Endothelial cell of umbilical vein (primary cell): Measurements from ENCODE around the gene MAP3K7CL. TPM values are rescaled to one million over a fixed set of nuclear protein-coding genes. Genes with fewer than 3 reads are reported as not detected.

Experiments
- BruUV-seq: library from RNA; stranded (reverse); fragments of 400-500 nt; replicated peaks from 2 replicates; lab custom pipeline; 2021; lab: Mats Ljungman, UMichigan
- CTCF ChIA-PET: fragments of 300-600, 350-600 bp; sonication (Branson Sonifier 250); formaldehyde crosslinking; loops from one replicate; lab custom pipeline; 2021; ENCODE audit warnings: antibody characterized with exemption, inconsistent platforms; lab: Charles Lee
- POLR2A ChIA-PET: fragments of 300-600, 350-600 bp; sonication (Branson Sonifier 250); formaldehyde crosslinking; loops from one replicate; lab custom pipeline; 2021; ENCODE audit warnings: antibody characterized with exemption, inconsistent platforms; lab: Charles Lee
- DNase-seq: peaks from one replicate; pipeline ENCODE4 v3.0.0-alpha.2; 2011; ENCODE audit warnings: low read depth, low spot score
- FAIRE-seq: peaks from 2 replicates; lab custom pipeline; 2011; peaks lifted over from hg19 to GRCh38; lab: Jason Lieb, UNC
- H2AFZ ChIP-seq: 2 replicates; pipeline ENCODE4 v1.6.0; 2012; ENCODE audit warnings: low read depth, low read length, control low read depth, inconsistent platforms
- H3K27ac ChIP-seq: 2 replicates; pipeline ENCODE4 v1.5.1; 2011; ENCODE audit warnings: low read depth, mild to moderate bottlenecking, control low read depth, low read length, moderate library complexity; ENCODE audit not compliant: insufficient read depth
- H3K27me3 ChIP-seq, 2 experiments: 2 replicates each; pipeline versions ENCODE4 v1.6.0 to v1.6.1; 2011; ENCODE audit warnings: low read length in 2 of 2, mixed read lengths in 1 of 2; ENCODE audit not compliant: control insufficient read depth in 2 of 2, insufficient read depth in 2 of 2
- H3K36me3 ChIP-seq, 2 experiments: 2 replicates in 1 of 2; 3 replicates in 1 of 2; pipeline ENCODE4 v1.5.1; 2011; ENCODE audit warnings: low read length in 2 of 2, mild to moderate bottlenecking in 1 of 2, moderate library complexity in 1 of 2; ENCODE audit not compliant: control insufficient read depth in 2 of 2, insufficient read depth in 2 of 2; ENCODE audit errors: extremely low read depth in 1 of 2
- H3K4me1 ChIP-seq: 3 replicates; pipeline ENCODE4 v1.5.1; 2011; ENCODE audit warnings: mild to moderate bottlenecking, low read length; ENCODE audit not compliant: control insufficient read depth, insufficient read depth; ENCODE audit errors: extremely low read depth
- H3K4me2 ChIP-seq: 2 replicates; pipeline ENCODE4 v1.6.1; 2011; ENCODE audit warnings: low read length, control low read depth, mixed read lengths; ENCODE audit not compliant: insufficient read depth
- H3K4me3 ChIP-seq, 3 experiments: fragments of 200-600 bp in 1 of 3; sonication (generic), shearing (Covaris generic) in 1 of 3; replicated peaks in 1 of 3; 2 replicates each; pipeline ENCODE4 v1.5.1; 2011 to 2016; ENCODE audit warnings: control low read depth in 3 of 3, low read length in 3 of 3, mild to moderate bottlenecking in 2 of 3, inconsistent platforms in 1 of 3, low read depth in 1 of 3, moderate library complexity in 1 of 3; ENCODE audit not compliant: insufficient read depth in 1 of 3
- H3K79me2 ChIP-seq: 2 replicates; pipeline ENCODE4 v1.6.0; 2012; ENCODE audit warnings: low read length, inconsistent platforms; ENCODE audit not compliant: control insufficient read depth, insufficient read depth
- H3K9ac ChIP-seq: replicated peaks from 2 replicates; pipeline ENCODE3; 2011; ENCODE audit warnings: low read length, control low read depth; ENCODE audit not compliant: insufficient read depth; ENCODE audit errors: extremely low read depth
- H3K9me1 ChIP-seq: replicated peaks from 3 replicates; pipeline ENCODE4 v1.6.0; 2011; ENCODE audit warnings: mild to moderate bottlenecking, low read length; ENCODE audit not compliant: control insufficient read depth, insufficient read depth; ENCODE audit errors: extremely low read depth
- H3K9me3 ChIP-seq: replicated peaks from 2 replicates; pipeline ENCODE4 v1.5.1; 2012; ENCODE audit warnings: low read length, inconsistent platforms; ENCODE audit not compliant: control insufficient read depth, insufficient read depth
- H4K20me1 ChIP-seq: replicated peaks from 2 replicates; pipeline ENCODE3; 2011; ENCODE audit warnings: mild to moderate bottlenecking, low read length; ENCODE audit not compliant: control insufficient read depth, insufficient read depth; ENCODE audit errors: extremely low read depth
- CTCF ChIP-seq, 2 donors: IDR thresholded peaks; 1 replicate in 1 of 2; 2 replicates in 1 of 2; pipeline ENCODE4 v1.5.1; 2011; ENCODE audit warnings: low read length in 2 of 2, mild to moderate bottlenecking in 2 of 2, moderate library complexity in 2 of 2, control low read depth in 1 of 2, inconsistent platforms in 1 of 2, low read depth in 1 of 2; ENCODE audit not compliant: insufficient read depth in 1 of 2; ENCODE audit errors: extremely low read depth in 1 of 2
- EZH2 ChIP-seq: IDR thresholded peaks from 2 replicates; pipeline ENCODE4 v1.6.1; 2012; ENCODE audit warnings: borderline replicate concordance, low read depth, mild to moderate bottlenecking, moderate library complexity, low read length, inconsistent platforms; ENCODE audit not compliant: severe bottlenecking
- FOS ChIP-seq: IDR thresholded peaks from 2 replicates; pipeline ENCODE4 v1.6.1; 2011; ENCODE audit warnings: mild to moderate bottlenecking, low read length, moderate library complexity, borderline replicate concordance; ENCODE audit not compliant: insufficient read depth
- GATA2 ChIP-seq: IDR thresholded peaks from 2 replicates; pipeline ENCODE4 v1.7.0; 2011; ENCODE audit warnings: low read depth, mild to moderate bottlenecking, moderate library complexity, mixed read lengths, low read length; ENCODE audit not compliant: insufficient read length, insufficient read depth
- JUN ChIP-seq: IDR thresholded peaks from 2 replicates; pipeline ENCODE4 v1.6.1; 2011; ENCODE audit warnings: borderline replicate concordance, low read depth; ENCODE audit not compliant: insufficient read length, insufficient read depth
- MAX ChIP-seq: IDR thresholded peaks from 2 replicates; pipeline ENCODE4 v1.6.1; 2011; ENCODE audit not compliant: insufficient read depth, insufficient read length
- MYC ChIP-seq: IDR thresholded peaks from one replicate; pipeline ENCODE4 v1.6.1; 2011; ENCODE audit warnings: mild to moderate bottlenecking, low read depth, low read length
- POLR2A ChIP-seq: IDR thresholded peaks from 2 replicates; pipeline ENCODE4 v1.6.1; 2012; ENCODE audit warnings: low read depth, mild to moderate bottlenecking, control low read depth, low read length
- POLR2AphosphoS5 ChIP-seq: IDR thresholded peaks from 2 replicates; pipeline ENCODE4 v1.6.1; 2012; ENCODE audit warnings: low read depth, mild to moderate bottlenecking, control low read depth, low read length, moderate library complexity; ENCODE audit not compliant: insufficient read depth
- dilution Hi-C: fragments of 300-500 bp; cut with MboI; formaldehyde crosslinking; loops from one replicate; pipeline ENCODE4 v1.15.0; 2019; ENCODE audit warnings: low sequenced_read_pairs; ENCODE audit not compliant: extremely low pct_ligation_motif_present
- intact Hi-C: fragments of 100-400 bp; cut with micrococcal nuclease; formaldehyde crosslinking; loops from one replicate; pipeline ENCODE4 v1.10.0; 2022
- polyA plus RNA-seq, 4 experiments: library from polyadenylated mRNA; depleted of rRNA in 3 of 4; stranded (reverse) in 3 of 4; unstranded in 1 of 4; fragments of >200 nt; gene quantifications; 2 replicates each; pipeline versions ENCODE4 v1.2.1 to v1.2.3, GENCODE V29; 2011 to 2012; ENCODE audit warnings: missing spikeins in 1 of 4
- total RNA-seq: library from RNA; stranded (reverse); gene quantifications from 2 replicates; pipeline ENCODE4 v1.2.3, GENCODE V29; 2021

MAP3K7CL gene
- total and polyA plus RNA-seq, 2 donors (not counting 3 experiments of a cell fraction or from before 2014, with no cell fraction given): 6.1 to 8.1 TPM

- dilution Hi-C loops: no loop called here
- POLR2A ChIA-PET: no interaction called here
- Histone ChIP-seq H3K9ac (no peak overlapping the region), H2AFZ (no peak overlapping the region), H3K9me1 (no peaks in the 10 kb centered on the region), H3K79me2 (no peaks in the 10 kb centered on the region), H4K20me1 (no peaks in the 10 kb centered on the region), H3K27ac (no peak overlapping the region), H3K4me1 (peaks cover 26% of the 10 kb centered on the region), H3K4me3 (no peak overlapping the region), H3K9me3 (no peaks in the 10 kb centered on the region), H3K4me2 (no peak overlapping the region), H3K27me3 (no peaks in the 10 kb centered on the region), H3K36me3 (no peaks in the 10 kb centered on the region)
- peak; percentile 70 for DNase-seq
- CTCF ChIA-PET: interaction anchor here (1.0 to 4.2 kb wide), 2 partner anchors 8 to 23 kb away, joined by 4 to 23 read pairs; no protein-coding TSS in a partner anchor
- BruUV-seq: no TSS peak
- FAIRE-seq: no peak
- TF ChIP-seq GATA2: peak; percentile 17
- no peak for TF ChIP-seq POLR2A
- no peak for TF ChIP-seq EZH2
- intact Hi-C loops: no loop called here
These were observed 41.8 kb downstream of the MAP3K7CL start for GRCh38 chr21:29172282-29172681.

- no TSS peak for BruUV-seq
- H2AFZ ChIP-seq: peak overlapping the region; percentile 36
- H4K20me1 ChIP-seq: no peaks in the 10 kb centered on the region
- H3K9me3 ChIP-seq: no peaks in the 10 kb centered on the region
- H3K9me1 ChIP-seq: no peaks in the 10 kb centered on the region
- DNase-seq (peak; percentile 65), FAIRE-seq (peak; percentile 40)
- POLR2A ChIA-PET: interaction anchor here (1.2 kb wide), 1 partner anchor 125 kb away, joined by 5 read pairs; no protein-coding TSS in a partner anchor
- dilution Hi-C loops: no loop called here
- no peaks in the 10 kb centered on the region for H3K36me3 ChIP-seq
- no peaks in the 10 kb centered on the region for H3K27me3 ChIP-seq
- CTCF ChIA-PET: interaction anchor here (0.8 to 4.2 kb wide), 7 partner anchors 11 to 174 kb away, joined by 3 to 23 read pairs (median 4); partner anchors contain the start of gene BACH1
- no peak overlapping the region for H3K4me3 ChIP-seq
- peaks cover 26% of the 10 kb centered on the region for H3K4me1 ChIP-seq
- intact Hi-C loops: loop anchor here (1.0 to 2.0 kb wide), 4 partner anchors 30 to 124 kb away; partner anchors contain the start of gene BACH1
- H3K9ac ChIP-seq: no peak overlapping the region
- H3K27ac ChIP-seq: peak overlapping the region; percentile 63
- TF ChIP-seq JUN (no peak), EZH2 (no peak), CTCF (IDR thresholded peaks at IDR 0.05; ENCODE audit: extremely low read depth in 1 of 2, insufficient read depth in 1 of 2, low read depth in 1 of 2, low read length in 2 of 2) (no peak), POLR2AphosphoS5 (no peak), MYC (no peak), GATA2 (no peak), MAX (no peak), FOS (no peak)
- peak overlapping the region; percentile 40 for H3K4me2 ChIP-seq
- no peaks in the 10 kb centered on the region for H3K79me2 ChIP-seq
These were observed 44.2 kb downstream of the MAP3K7CL start for GRCh38 chr21:29174607-29175013.
